HepG2 (cell line): ENCODE results near the gene P2RX1. TPM values are rescaled to one million over a fixed set of nuclear protein-coding genes. Genes with fewer than 3 reads are reported as not detected.

Experiments
- ATAC-seq: fragments of 200-7000 bp; cut with Tn5 transposase; 3 replicates; pipeline ENCODE4 v1.9.1; 2020; ENCODE audit warnings: mild to moderate bottlenecking, moderate library complexity
- BruUV-seq: library from RNA; stranded (reverse); fragments of 400-500 nt; replicated peaks from 2 replicates; lab custom pipeline; 2021; lab: Mats Ljungman, UMichigan
- CTCF ChIA-PET: fragments of 300-600 bp; formaldehyde crosslinking; extraction: SDS; loops from one replicate; lab custom pipeline; 2021; ENCODE audit warnings: low total read pairs, inconsistent platforms, low intra/inter-chr PET ratio; lab: Yijun Ruan, JAX
- POLR2A ChIA-PET: fragments of 350-600 bp; sonication (Branson Sonifier 250); formaldehyde crosslinking; loops from one replicate; lab custom pipeline; 2020; ENCODE audit warnings: antibody characterized with exemption, inconsistent platforms; lab: Yijun Ruan, JAX
- DNase-seq: peaks from one replicate; pipeline ENCODE4 v3.0.0-alpha.2; 2015; ENCODE audit warnings: low spot score
- FAIRE-seq: peaks from 3 replicates; lab custom pipeline; 2011; peaks lifted over from hg19 to GRCh38; lab: Jason Lieb, UNC
- H2AFZ ChIP-seq: one replicate; pipeline ENCODE4 v1.6.1; 2011; ENCODE audit warnings: low read length, inconsistent platforms
- H3K27ac ChIP-seq: fragments of 300-600 bp; 3 replicates; pipeline ENCODE4 v1.8.0; 2011; ENCODE audit warnings: mixed run types, mild to moderate bottlenecking, mixed read lengths, low read length, inconsistent platforms; ENCODE audit not compliant: insufficient read depth; ENCODE audit errors: extremely low read length
- H3K27me3 ChIP-seq, 2 experiments: fragments of 200-600 bp in 1 of 2; 2 replicates in 1 of 2; 3 replicates in 1 of 2; pipeline versions ENCODE4 v1.6.0 to v1.8.0; 2011; ENCODE audit warnings: low read length in 2 of 2, mild to moderate bottlenecking in 2 of 2, moderate library complexity in 2 of 2, inconsistent platforms in 1 of 2; ENCODE audit not compliant: insufficient read depth in 2 of 2, control insufficient read depth in 1 of 2
- H3K36me3 ChIP-seq, 2 experiments: fragments of 200-600 bp in 1 of 2; replicated peaks in 1 of 2; 2 replicates in 1 of 2; 3 replicates in 1 of 2; pipeline versions ENCODE4 v1.5.1 to v1.8.0; 2011; ENCODE audit warnings: low read length in 2 of 2, inconsistent platforms in 1 of 2; ENCODE audit not compliant: insufficient read depth in 2 of 2, control insufficient read depth in 1 of 2
- H3K4me1 ChIP-seq: 2 replicates; pipeline ENCODE4 v1.5.1; 2012; ENCODE audit warnings: low read length, inconsistent platforms; ENCODE audit not compliant: insufficient read depth
- H3K4me2 ChIP-seq: 2 replicates; pipeline ENCODE4 v1.6.0; 2011; ENCODE audit warnings: low read depth, low read length, inconsistent platforms
- H3K4me3 ChIP-seq, 3 experiments: fragments of 200-600 bp in 1 of 3; sonication (generic), shearing (Covaris generic) in 1 of 3; replicated peaks in 1 of 3; 2 replicates each; pipeline ENCODE4 v1.5.1; 2011 to 2016; ENCODE audit warnings: low read length in 3 of 3, inconsistent platforms in 2 of 3, low read depth in 2 of 3, mild to moderate bottlenecking in 2 of 3, control low read depth in 1 of 3, mixed read lengths in 1 of 3; ENCODE audit not compliant: insufficient read depth in 1 of 3
- H3K79me2 ChIP-seq: one replicate; pipeline ENCODE4 v1.6.1; 2011; ENCODE audit warnings: low read length, inconsistent platforms; ENCODE audit not compliant: insufficient read depth
- H3K9ac ChIP-seq: 2 replicates; pipeline ENCODE4 v1.6.0; 2011; ENCODE audit warnings: mild to moderate bottlenecking, low read depth, low read length, inconsistent platforms; ENCODE audit not compliant: insufficient read depth
- H3K9me3 ChIP-seq: 2 replicates; pipeline ENCODE4 v1.5.1; 2012; ENCODE audit warnings: mild to moderate bottlenecking, low read length
- H4K20me1 ChIP-seq: 2 replicates; pipeline ENCODE4 v1.6.0; 2011; ENCODE audit warnings: inconsistent platforms, mild to moderate bottlenecking, low read length, moderate library complexity; ENCODE audit not compliant: insufficient read depth
- ARHGAP35 ChIP-seq: sonication (generic); formaldehyde crosslinking; IDR thresholded peaks from 2 replicates; pipeline ENCODE4 v1.9.0; 2022; ENCODE audit warnings: mild to moderate bottlenecking, inconsistent platforms, moderate library complexity, missing genetic modification reagents, borderline replicate concordance
- ARID2 ChIP-seq: sonication (generic); formaldehyde crosslinking; IDR thresholded peaks from 2 replicates; pipeline ENCODE4 v1.8.1; 2022; ENCODE audit warnings: mild to moderate bottlenecking, missing genetic modification reagents, borderline replicate concordance
- ATF1 ChIP-seq: IDR thresholded peaks from 2 replicates; pipeline ENCODE4 v1.6.1; 2016; ENCODE audit warnings: mild to moderate bottlenecking, control low read depth
- ATF7 ChIP-seq, 2 experiments: fragments of 450-650 bp in 1 of 2; sonication (generic) in 1 of 2; formaldehyde crosslinking in 1 of 2; IDR thresholded peaks; 2 replicates each; pipeline versions ENCODE4 v1.4.0 to v1.6.1; 2016 to 2020; ENCODE audit warnings: antibody characterized with exemption in 1 of 2, mild to moderate bottlenecking in 1 of 2, missing genetic modification reagents in 1 of 2
- FOXJ3 ChIP-seq: sonication (generic); formaldehyde crosslinking; IDR thresholded peaks from 2 replicates; pipeline ENCODE4 v1.4.0; 2020; ENCODE audit warnings: missing genetic modification reagents, mild to moderate bottlenecking, borderline replicate concordance
- KLF6 ChIP-seq: IDR thresholded peaks from 2 replicates; pipeline ENCODE4 v1.8.0; 2016; ENCODE audit warnings: missing biosample characterization, missing genetic modification reagents
- MATR3 ChIP-seq: sonication (generic); formaldehyde crosslinking; IDR thresholded peaks from 2 replicates; pipeline ENCODE4 v1.4.0; 2020; ENCODE audit warnings: missing genetic modification reagents
- MTA3 ChIP-seq: sonication (generic); formaldehyde crosslinking; IDR thresholded peaks from 2 replicates; pipeline ENCODE4 v1.4.0; 2020; ENCODE audit warnings: missing genetic modification reagents
- ZNF253 ChIP-seq: sonication (generic); formaldehyde crosslinking; IDR thresholded peaks from 2 replicates; pipeline ENCODE4 v1.8.0; 2022; ENCODE audit warnings: mild to moderate bottlenecking, missing genetic modification reagents, borderline replicate concordance
- ZNF263 ChIP-seq: sonication (generic); formaldehyde crosslinking; IDR thresholded peaks from 2 replicates; pipeline ENCODE4 v1.4.0; 2020; ENCODE audit warnings: missing genetic modification reagents
- ZNF510 ChIP-seq: sonication (generic); formaldehyde crosslinking; IDR thresholded peaks from 2 replicates; pipeline ENCODE4 v1.4.0; 2020; ENCODE audit warnings: low read depth, mild to moderate bottlenecking, missing genetic modification reagents
- ZNF703 ChIP-seq: sonication (generic); formaldehyde crosslinking; IDR thresholded peaks from 2 replicates; pipeline ENCODE4 v1.5.1; 2020; ENCODE audit warnings: missing genetic modification reagents, mild to moderate bottlenecking, moderate library complexity, borderline replicate concordance
- WGBS: methylation state at CpG from one replicate; pipeline ENCODE4 v1.1.6; 2017; ENCODE audit warnings: low lambda C conversion rate; 5-methylcytosine and 5-hydroxymethylcytosine counted together
- in situ Hi-C: cut with HindIII; loops from 2 replicates; pipeline ENCODE4 v1.10.0; 2017; ENCODE audit warnings: low pct_unique_long_range_greater_than_20kb; ENCODE audit not compliant: extremely low pct_ligation_motif_present
- intact Hi-C: fragments of 100-400 bp; cut with micrococcal nuclease; formaldehyde crosslinking; loops from one replicate; pipeline ENCODE4 v1.10.0; 2022; ENCODE audit not compliant: unreplicated experiment
- polyA plus RNA-seq, 8 experiments: library from polyadenylated mRNA; depleted of rRNA in 3 of 8; stranded (reverse) in 7 of 8; unstranded in 1 of 8; fragments of >200 nt; fragmentation: Illumina TruSeq in 4 of 8; extraction: Trizol in 4 of 8; gene quantifications; 2 replicates each; pipeline versions ENCODE4 v1.2.1 to v1.2.3, GENCODE V29; 2011 to 2016; ENCODE audit warnings: low read depth in 4 of 8, missing spikeins in 1 of 8, mixed read lengths in 1 of 8; ENCODE audit not compliant: insufficient read depth in 1 of 8
- total RNA-seq, 5 experiments: library from RNA; depleted of rRNA; stranded (reverse); fragments of >200 nt; fragmentation: Illumina TruSeq; extraction: Trizol; gene quantifications; 2 replicates each; pipeline ENCODE4 v1.2.3, GENCODE V29; 2016; ENCODE audit warnings: low read depth in 1 of 5
- TF ChIP-seq, protein P1 (sequence below): IDR thresholded peaks from 2 replicates; pipeline ENCODE4 v1.6.1; 2012; ENCODE audit warnings: inconsistent platforms
- TF ChIP-seq, protein P2 (sequence below): sonication (generic); formaldehyde crosslinking; conservative IDR thresholded peaks from 2 replicates; pipeline ENCODE4 v1.8.1; 2023; ENCODE audit warnings: missing genetic modification reagents
- TF ChIP-seq, protein P3 (sequence below): sonication (generic); formaldehyde crosslinking; IDR thresholded peaks from 2 replicates; pipeline ENCODE4 v1.9.0; 2021; ENCODE audit warnings: mild to moderate bottlenecking, missing genetic modification reagents

Gene P2RX1
- total and polyA plus RNA-seq, 2 of the 13 experiments (the other 11 are each of a cell fraction or from before 2014, with no cell fraction given), result 0.04 to 0.50 TPM

DNA sequence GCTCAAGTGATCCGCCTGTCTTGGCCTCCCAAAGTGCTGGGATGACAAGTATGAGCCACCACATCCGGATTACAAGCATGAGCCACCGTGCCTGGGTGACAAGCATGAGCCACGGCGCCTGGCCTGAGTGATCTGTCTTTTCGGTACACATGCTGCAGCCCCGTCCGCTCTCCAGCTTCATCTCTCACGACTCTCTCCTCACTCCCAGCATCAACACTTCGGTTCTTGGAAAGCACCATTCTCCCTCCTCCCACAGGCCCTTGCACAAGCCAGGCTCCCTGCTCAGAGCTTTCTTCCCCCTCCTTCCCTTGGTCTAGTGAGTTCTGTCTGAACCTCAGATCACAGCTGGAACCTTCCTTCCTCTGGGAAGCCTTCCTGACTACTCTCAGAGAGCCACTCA, 63.7 kb downstream of the P2RX1 start:
- no TSS peak for BruUV-seq
- Histone ChIP-seq H3K36me3 (no peaks in the 10 kb centered on the region), H3K9ac (no peak overlapping the region), H3K9me3 (no peaks in the 10 kb centered on the region), H2AFZ (no peak overlapping the region), H3K27ac (no peak overlapping the region), H3K27me3 (0 out of 5 replicates have a peak, but pooled peaks cover 0 to 2% of the 10 kb centered on the region in 2 experiments), H3K79me2 (no peaks in the 10 kb centered on the region), H3K4me1 (peaks cover 24% of the 10 kb centered on the region), H3K4me3 (no peak overlapping the region), H4K20me1 (no peaks in the 10 kb centered on the region), H3K4me2 (no peak overlapping the region)
- POLR2A ChIA-PET, result no interaction called here
- intact Hi-C loops, result no loop called here
- CTCF ChIA-PET, result no interaction called here
- no peak for FAIRE-seq
- no peak for DNase-seq
- WGBS, result 78% methylated on average over 10 of the region's 10 CpGs
- no peak for ATAC-seq
- in situ Hi-C loops, result no loop called here
- TF ChIP-seq, protein P1, sequence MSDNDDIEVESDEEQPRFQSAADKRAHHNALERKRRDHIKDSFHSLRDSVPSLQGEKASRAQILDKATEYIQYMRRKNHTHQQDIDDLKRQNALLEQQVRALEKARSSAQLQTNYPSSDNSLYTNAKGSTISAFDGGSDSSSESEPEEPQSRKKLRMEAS, result no peak
- TF ChIP-seq FOXJ3 (CRISPR knock-in tag) (no peak), ATF7 (IDR thresholded peaks at IDR 0.05) (no peak), ATF7 (CRISPR knock-in tag; IDR thresholded peaks at IDR 0.05) (no peak), ARHGAP35 (CRISPR knock-in tag) (no peak), ZNF703 (no peak), ATF1 (CRISPR knock-in tag) (no peak), ZNF510 (no peak), MTA3 (CRISPR knock-in tag) (no peak), ZNF263 (CRISPR knock-in tag) (no peak), ZNF253 (no peak), KLF6 (no peak), ARID2 (CRISPR knock-in tag) (no peak), MATR3 (CRISPR knock-in tag) (no peak)
- TF ChIP-seq, protein P2, sequence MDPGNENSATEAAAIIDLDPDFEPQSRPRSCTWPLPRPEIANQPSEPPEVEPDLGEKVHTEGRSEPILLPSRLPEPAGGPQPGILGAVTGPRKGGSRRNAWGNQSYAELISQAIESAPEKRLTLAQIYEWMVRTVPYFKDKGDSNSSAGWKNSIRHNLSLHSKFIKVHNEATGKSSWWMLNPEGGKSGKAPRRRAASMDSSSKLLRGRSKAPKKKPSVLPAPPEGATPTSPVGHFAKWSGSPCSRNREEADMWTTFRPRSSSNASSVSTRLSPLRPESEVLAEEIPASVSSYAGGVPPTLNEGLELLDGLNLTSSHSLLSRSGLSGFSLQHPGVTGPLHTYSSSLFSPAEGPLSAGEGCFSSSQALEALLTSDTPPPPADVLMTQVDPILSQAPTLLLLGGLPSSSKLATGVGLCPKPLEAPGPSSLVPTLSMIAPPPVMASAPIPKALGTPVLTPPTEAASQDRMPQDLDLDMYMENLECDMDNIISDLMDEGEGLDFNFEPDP (CRISPR knock-in tag), result no peak
- TF ChIP-seq, protein P3, sequence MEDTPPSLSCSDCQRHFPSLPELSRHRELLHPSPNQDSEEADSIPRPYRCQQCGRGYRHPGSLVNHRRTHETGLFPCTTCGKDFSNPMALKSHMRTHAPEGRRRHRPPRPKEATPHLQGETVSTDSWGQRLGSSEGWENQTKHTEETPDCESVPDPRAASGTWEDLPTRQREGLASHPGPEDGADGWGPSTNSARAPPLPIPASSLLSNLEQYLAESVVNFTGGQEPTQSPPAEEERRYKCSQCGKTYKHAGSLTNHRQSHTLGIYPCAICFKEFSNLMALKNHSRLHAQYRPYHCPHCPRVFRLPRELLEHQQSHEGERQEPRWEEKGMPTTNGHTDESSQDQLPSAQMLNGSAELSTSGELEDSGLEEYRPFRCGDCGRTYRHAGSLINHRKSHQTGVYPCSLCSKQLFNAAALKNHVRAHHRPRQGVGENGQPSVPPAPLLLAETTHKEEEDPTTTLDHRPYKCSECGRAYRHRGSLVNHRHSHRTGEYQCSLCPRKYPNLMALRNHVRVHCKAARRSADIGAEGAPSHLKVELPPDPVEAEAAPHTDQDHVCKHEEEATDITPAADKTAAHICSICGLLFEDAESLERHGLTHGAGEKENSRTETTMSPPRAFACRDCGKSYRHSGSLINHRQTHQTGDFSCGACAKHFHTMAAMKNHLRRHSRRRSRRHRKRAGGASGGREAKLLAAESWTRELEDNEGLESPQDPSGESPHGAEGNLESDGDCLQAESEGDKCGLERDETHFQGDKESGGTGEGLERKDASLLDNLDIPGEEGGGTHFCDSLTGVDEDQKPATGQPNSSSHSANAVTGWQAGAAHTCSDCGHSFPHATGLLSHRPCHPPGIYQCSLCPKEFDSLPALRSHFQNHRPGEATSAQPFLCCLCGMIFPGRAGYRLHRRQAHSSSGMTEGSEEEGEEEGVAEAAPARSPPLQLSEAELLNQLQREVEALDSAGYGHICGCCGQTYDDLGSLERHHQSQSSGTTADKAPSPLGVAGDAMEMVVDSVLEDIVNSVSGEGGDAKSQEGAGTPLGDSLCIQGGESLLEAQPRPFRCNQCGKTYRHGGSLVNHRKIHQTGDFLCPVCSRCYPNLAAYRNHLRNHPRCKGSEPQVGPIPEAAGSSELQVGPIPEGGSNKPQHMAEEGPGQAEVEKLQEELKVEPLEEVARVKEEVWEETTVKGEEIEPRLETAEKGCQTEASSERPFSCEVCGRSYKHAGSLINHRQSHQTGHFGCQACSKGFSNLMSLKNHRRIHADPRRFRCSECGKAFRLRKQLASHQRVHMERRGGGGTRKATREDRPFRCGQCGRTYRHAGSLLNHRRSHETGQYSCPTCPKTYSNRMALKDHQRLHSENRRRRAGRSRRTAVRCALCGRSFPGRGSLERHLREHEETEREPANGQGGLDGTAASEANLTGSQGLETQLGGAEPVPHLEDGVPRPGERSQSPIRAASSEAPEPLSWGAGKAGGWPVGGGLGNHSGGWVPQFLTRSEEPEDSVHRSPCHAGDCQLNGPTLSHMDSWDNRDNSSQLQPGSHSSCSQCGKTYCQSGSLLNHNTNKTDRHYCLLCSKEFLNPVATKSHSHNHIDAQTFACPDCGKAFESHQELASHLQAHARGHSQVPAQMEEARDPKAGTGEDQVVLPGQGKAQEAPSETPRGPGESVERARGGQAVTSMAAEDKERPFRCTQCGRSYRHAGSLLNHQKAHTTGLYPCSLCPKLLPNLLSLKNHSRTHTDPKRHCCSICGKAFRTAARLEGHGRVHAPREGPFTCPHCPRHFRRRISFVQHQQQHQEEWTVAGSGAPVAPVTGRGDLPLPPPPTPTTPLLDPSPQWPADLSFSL, result no peak
